HepG2 (cell line): ENCODE data around the gene ERC1. TPM values are rescaled to one million over a fixed set of nuclear protein-coding genes. Genes with fewer than 3 reads are reported as not detected.

Experiments used
- ATAC-seq: fragments of 200-7000 bp; cut with Tn5 transposase; 3 replicates; pipeline ENCODE4 v1.9.1; 2020; ENCODE audit warnings: mild to moderate bottlenecking, moderate library complexity
- BruUV-seq: library from RNA; stranded (reverse); fragments of 400-500 nt; replicated peaks from 2 replicates; lab custom pipeline; 2021; lab: Mats Ljungman, UMichigan
- CTCF ChIA-PET: fragments of 300-600 bp; formaldehyde crosslinking; extraction: SDS; loops from one replicate; lab custom pipeline; 2021; ENCODE audit warnings: low total read pairs, inconsistent platforms, low intra/inter-chr PET ratio; lab: Yijun Ruan, JAX
- POLR2A ChIA-PET: fragments of 350-600 bp; sonication (Branson Sonifier 250); formaldehyde crosslinking; loops from one replicate; lab custom pipeline; 2020; ENCODE audit warnings: antibody characterized with exemption, inconsistent platforms; lab: Yijun Ruan, JAX
- DNase-seq: peaks from one replicate; pipeline ENCODE4 v3.0.0-alpha.2; 2015; ENCODE audit warnings: low spot score
- FAIRE-seq: peaks from 3 replicates; lab custom pipeline; 2011; peaks lifted over from hg19 to GRCh38; lab: Jason Lieb, UNC
- H2AFZ ChIP-seq: one replicate; pipeline ENCODE4 v1.6.1; 2011; ENCODE audit warnings: low read length, inconsistent platforms
- H3K27ac ChIP-seq: fragments of 300-600 bp; 3 replicates; pipeline ENCODE4 v1.8.0; 2011; ENCODE audit warnings: mixed run types, mild to moderate bottlenecking, mixed read lengths, low read length, inconsistent platforms; ENCODE audit not compliant: insufficient read depth; ENCODE audit errors: extremely low read length
- H3K27me3 ChIP-seq, 2 experiments: fragments of 200-600 bp in 1 of 2; 2 replicates in 1 of 2; 3 replicates in 1 of 2; pipeline versions ENCODE4 v1.6.0 to v1.8.0; 2011; ENCODE audit warnings: low read length in 2 of 2, mild to moderate bottlenecking in 2 of 2, moderate library complexity in 2 of 2, inconsistent platforms in 1 of 2; ENCODE audit not compliant: insufficient read depth in 2 of 2, control insufficient read depth in 1 of 2
- H3K36me3 ChIP-seq, 2 experiments: fragments of 200-600 bp in 1 of 2; replicated peaks in 1 of 2; 2 replicates in 1 of 2; 3 replicates in 1 of 2; pipeline versions ENCODE4 v1.5.1 to v1.8.0; 2011; ENCODE audit warnings: low read length in 2 of 2, inconsistent platforms in 1 of 2; ENCODE audit not compliant: insufficient read depth in 2 of 2, control insufficient read depth in 1 of 2
- H3K4me1 ChIP-seq: 2 replicates; pipeline ENCODE4 v1.5.1; 2012; ENCODE audit warnings: low read length, inconsistent platforms; ENCODE audit not compliant: insufficient read depth
- H3K4me2 ChIP-seq: 2 replicates; pipeline ENCODE4 v1.6.0; 2011; ENCODE audit warnings: low read depth, low read length, inconsistent platforms
- H3K4me3 ChIP-seq, 3 experiments: fragments of 200-600 bp in 1 of 3; sonication (generic), shearing (Covaris generic) in 1 of 3; replicated peaks in 1 of 3; 2 replicates each; pipeline ENCODE4 v1.5.1; 2011 to 2016; ENCODE audit warnings: low read length in 3 of 3, inconsistent platforms in 2 of 3, low read depth in 2 of 3, mild to moderate bottlenecking in 2 of 3, control low read depth in 1 of 3, mixed read lengths in 1 of 3; ENCODE audit not compliant: insufficient read depth in 1 of 3
- H3K79me2 ChIP-seq: one replicate; pipeline ENCODE4 v1.6.1; 2011; ENCODE audit warnings: low read length, inconsistent platforms; ENCODE audit not compliant: insufficient read depth
- H3K9ac ChIP-seq: 2 replicates; pipeline ENCODE4 v1.6.0; 2011; ENCODE audit warnings: mild to moderate bottlenecking, low read depth, low read length, inconsistent platforms; ENCODE audit not compliant: insufficient read depth
- H3K9me3 ChIP-seq: 2 replicates; pipeline ENCODE4 v1.5.1; 2012; ENCODE audit warnings: mild to moderate bottlenecking, low read length
- H4K20me1 ChIP-seq: 2 replicates; pipeline ENCODE4 v1.6.0; 2011; ENCODE audit warnings: inconsistent platforms, mild to moderate bottlenecking, low read length, moderate library complexity; ENCODE audit not compliant: insufficient read depth
- ARID4A ChIP-seq: sonication (generic); formaldehyde crosslinking; IDR thresholded peaks from 2 replicates; pipeline ENCODE4 v1.5.0; 2020; ENCODE audit warnings: mild to moderate bottlenecking, missing genetic modification reagents, borderline replicate concordance
- CENPT ChIP-seq: sonication (generic); formaldehyde crosslinking; IDR thresholded peaks from 2 replicates; pipeline ENCODE4 v1.8.0; 2022; ENCODE audit warnings: low read depth, mild to moderate bottlenecking, moderate library complexity, missing genetic modification reagents
- E2F1 ChIP-seq: sonication (generic); formaldehyde crosslinking; IDR thresholded peaks from 2 replicates; pipeline ENCODE4 v1.5.0; 2020; ENCODE audit warnings: missing genetic modification reagents
- ETS1 ChIP-seq: sonication (generic); formaldehyde crosslinking; IDR thresholded peaks from 2 replicates; pipeline ENCODE4 v1.4.0; 2020; ENCODE audit warnings: missing genetic modification reagents
- PLRG1 ChIP-seq: fragments of 450-650 bp; conservative IDR thresholded peaks from 2 replicates; pipeline ENCODE4 v1.6.1; 2016
- SALL2 ChIP-seq: sonication (generic); formaldehyde crosslinking; IDR thresholded peaks from 2 replicates; pipeline ENCODE4 v1.8.1; 2023; ENCODE audit warnings: mild to moderate bottlenecking, missing genetic modification reagents, inconsistent platforms
- ZBED4 ChIP-seq: sonication (generic); formaldehyde crosslinking; IDR thresholded peaks from 2 replicates; pipeline ENCODE4 v1.4.0; 2020; ENCODE audit warnings: missing genetic modification reagents, borderline replicate concordance
- ZBTB21 ChIP-seq: sonication (generic); formaldehyde crosslinking; IDR thresholded peaks from 2 replicates; pipeline ENCODE4 v1.4.0; 2020; ENCODE audit warnings: missing genetic modification reagents
- ZMAT3 ChIP-seq: sonication (generic); formaldehyde crosslinking; conservative IDR thresholded peaks from 2 replicates; pipeline ENCODE4 v1.7.0; 2021; ENCODE audit warnings: missing genetic modification reagents
- ZNF274 ChIP-seq: sonication (generic); formaldehyde crosslinking; IDR thresholded peaks from 2 replicates; pipeline ENCODE4 v1.5.1; 2020; ENCODE audit warnings: mild to moderate bottlenecking, missing genetic modification reagents
- ZNF382 ChIP-seq: sonication (generic); formaldehyde crosslinking; IDR thresholded peaks from 2 replicates; pipeline ENCODE4 v1.5.0; 2020; ENCODE audit warnings: missing genetic modification reagents, mild to moderate bottlenecking, borderline replicate concordance
- ZNF503 ChIP-seq: sonication (generic); formaldehyde crosslinking; IDR thresholded peaks from 2 replicates; pipeline ENCODE4 v1.4.0; 2020; ENCODE audit warnings: missing genetic modification reagents
- WGBS: methylation state at CpG from one replicate; pipeline ENCODE4 v1.1.6; 2017; ENCODE audit warnings: low lambda C conversion rate; 5-methylcytosine and 5-hydroxymethylcytosine counted together
- in situ Hi-C: cut with HindIII; loops from 2 replicates; pipeline ENCODE4 v1.10.0; 2017; ENCODE audit warnings: low pct_unique_long_range_greater_than_20kb; ENCODE audit not compliant: extremely low pct_ligation_motif_present
- intact Hi-C: fragments of 100-400 bp; cut with micrococcal nuclease; formaldehyde crosslinking; loops from one replicate; pipeline ENCODE4 v1.10.0; 2022; ENCODE audit not compliant: unreplicated experiment
- polyA plus RNA-seq, 8 experiments: library from polyadenylated mRNA; depleted of rRNA in 3 of 8; stranded (reverse) in 7 of 8; unstranded in 1 of 8; fragments of >200 nt; fragmentation: Illumina TruSeq in 4 of 8; extraction: Trizol in 4 of 8; gene quantifications; 2 replicates each; pipeline versions ENCODE4 v1.2.1 to v1.2.3, GENCODE V29; 2011 to 2016; ENCODE audit warnings: low read depth in 4 of 8, missing spikeins in 1 of 8, mixed read lengths in 1 of 8; ENCODE audit not compliant: insufficient read depth in 1 of 8
- total RNA-seq, 5 experiments: library from RNA; depleted of rRNA; stranded (reverse); fragments of >200 nt; fragmentation: Illumina TruSeq; extraction: Trizol; gene quantifications; 2 replicates each; pipeline ENCODE4 v1.2.3, GENCODE V29; 2016; ENCODE audit warnings: low read depth in 1 of 5

ERC1 gene
- total and polyA plus RNA-seq, 2 of the 13 experiments (the other 11 are each of a cell fraction or from before 2014, with no cell fraction given) = 6.1 to 12.4 TPM

- intact Hi-C loops (no loop called here), in situ Hi-C loops (no loop called here)
- Histone ChIP-seq H4K20me1 (no peaks in the 10 kb centered on the region), H3K79me2 (no peaks in the 10 kb centered on the region), H3K4me3 (no peak overlapping the region), H2AFZ (no peak overlapping the region), H3K27ac (no peak overlapping the region), H3K4me2 (no peak overlapping the region), H3K27me3 (no peaks in the 10 kb centered on the region), H3K9ac (no peak overlapping the region), H3K9me3 (no peaks in the 10 kb centered on the region), H3K4me1 (peaks cover 6% of the 10 kb centered on the region; the same call in 1 of the 2 replicates), H3K36me3 (no peaks in the 10 kb centered on the region; a peak in 1 of 5 replicates)
- POLR2A ChIA-PET = no interaction called here
- no TSS peak for BruUV-seq
- DNase-seq (no peak), FAIRE-seq (no peak), ATAC-seq (no peak)
- CTCF ChIA-PET = no interaction called here
- WGBS = 97% methylated on average over 12 of the region's 12 CpGs
- TF ChIP-seq ZMAT3 (CRISPR knock-in tag) (no peak), ZNF382 (no peak), PLRG1 (no peak), SALL2 (CRISPR knock-in tag) (no peak), ZNF274 (no peak), ZNF503 (no peak), E2F1 (no peak), CENPT (CRISPR knock-in tag) (no peak), ZBTB21 (CRISPR knock-in tag) (no peak), ARID4A (CRISPR knock-in tag) (no peak), ZBED4 (CRISPR knock-in tag) (no peak), ETS1 (CRISPR knock-in tag) (no peak)
These were observed 176.8 kb downstream of the ERC1 start for GRCh38 chr12:1167784-1168183.
